Stimulated activated CD4-positive, alpha-beta T cell treated with anti-CD3 and anti-CD28 coated beads, Interleukin-4, amount 100 ng/mL, for 4 hours (primary cell): ENCODE data around the gene PRDM13.
"Not testable (repeated sequence)": the region's sequence is repeated elsewhere in the genome, so short reads cannot be mapped to it uniquely, and the experiment has no call there.

ENCODE experiments used
- DNase-seq, 2 experiments: peaks; one replicate each; pipeline ENCODE4 v3.0.0-alpha.2; 2020

PRDM13 gene

GRCh38 chr6:99638358-99638757, 31.7 kb downstream of the PRDM13 start:
- not testable (repeated sequence) for DNase-seq

- no peak for DNase-seq
Measured at GRCh38 chr6:99641270-99641669, 34.6 kb downstream of the PRDM13 start.

GRCh38 chr6:99645986-99646385, 39.4 kb downstream of the PRDM13 start:
- DNase-seq = no peak

GRCh38 chr6:99650091-99650571, 43.5 kb downstream of the PRDM13 start:
- DNase-seq = not testable (repeated sequence)

- DNase-seq = no peak
Measured at GRCh38 chr6:99660206-99660605, 53.6 kb downstream of the PRDM13 start.

- no peak for DNase-seq
Measured at GRCh38 chr6:99661870-99662269, 55.2 kb downstream of the PRDM13 start.

GRCh38 chr6:99662616-99663015, 56.0 kb downstream of the PRDM13 start:
- DNase-seq = no peak
